HCT116 (cell line): ENCODE data around the gene CD72. TPM values are rescaled to one million over a fixed set of nuclear protein-coding genes. Genes with fewer than 3 reads are reported as not detected.

ENCODE experiments used
- ATAC-seq: fragments of 200-7000 bp; cut with Tn5 transposase; 2 replicates; pipeline ENCODE4 v1.9.1; 2020; ENCODE audit warnings: mild to moderate bottlenecking, moderate library complexity
- BruUV-seq: library from RNA; stranded (reverse); fragments of 400-500 nt; replicated peaks from 2 replicates; lab custom pipeline; 2021; lab: Mats Ljungman, UMichigan
- CTCF ChIA-PET: fragments of 300-600 bp; sonication (Branson Sonifier 250); formaldehyde crosslinking; loops from one replicate; lab custom pipeline; 2021; ENCODE audit warnings: antibody characterized with exemption; lab: Charles Lee
- POLR2A ChIA-PET: fragments of 300-600, 350-600 bp; sonication (Branson Sonifier 250); formaldehyde crosslinking; loops from one replicate; lab custom pipeline; 2021; ENCODE audit warnings: antibody characterized with exemption; lab: Charles Lee
- RAD21 ChIA-PET, 2 experiments: fragments of 300-600 bp; sonication (Branson Sonifier 250); formaldehyde crosslinking; loops; one replicate each; lab custom pipeline; 2023; ENCODE audit warnings: low total read pairs in 2 of 2; ENCODE audit not compliant: uncharacterized antibody in 2 of 2, unreplicated experiment in 2 of 2, low non-redundant PET in 1 of 2; lab: Charles Lee
- DNase-seq: peaks from one replicate; pipeline ENCODE4 v3.0.0-alpha.2; 2010; ENCODE audit warnings: low read depth, low spot score
- H2AFZ ChIP-seq: fragments of 200-600 bp; shearing (Covaris generic), sonication (generic); 2 replicates; pipeline ENCODE4 v1.6.1; 2017; ENCODE audit warnings: low read depth, mixed run types, mixed read lengths, antibody characterized with exemption, low read length; ENCODE audit not compliant: poor library complexity, severe bottlenecking
- H3K27ac ChIP-seq: 2 replicates; pipeline ENCODE4 v1.5.1; 2012; ENCODE audit warnings: low read depth, low read length
- H3K27me3 ChIP-seq: fragments of 200-600 bp; sonication (generic); 2 replicates; pipeline ENCODE4 v1.6.1; 2016; ENCODE audit warnings: mixed run types, low read length, mixed read lengths; ENCODE audit not compliant: insufficient read depth
- H3K36me3 ChIP-seq, 2 experiments: fragments of 200-500 bp in 1 of 2; fragments of 200-600 bp in 1 of 2; sonication (Bioruptor generic) in 1 of 2; sonication (generic) in 1 of 2; 2 replicates each; pipeline versions ENCODE4 v1.5.1 to v1.6.1; 2014 to 2016; ENCODE audit warnings: low read length in 2 of 2, inconsistent platforms in 1 of 2, mixed read lengths in 1 of 2, mixed run types in 1 of 2; ENCODE audit not compliant: insufficient read depth in 2 of 2, control insufficient read depth in 1 of 2
- H3K4me1 ChIP-seq, 2 experiments: fragments of 200-600 bp in 1 of 2; sonication (generic) in 1 of 2; 2 replicates each; pipeline versions ENCODE4 v1.5.1 to v1.6.1; 2012 to 2017; ENCODE audit warnings: low read length in 2 of 2, inconsistent platforms in 1 of 2, mild to moderate bottlenecking in 1 of 2, mixed read lengths in 1 of 2, mixed run types in 1 of 2, moderate library complexity in 1 of 2; ENCODE audit not compliant: insufficient read depth in 2 of 2, control insufficient read depth in 1 of 2
- H3K4me2 ChIP-seq: fragments of 200-600 bp; sonication (generic); 2 replicates; pipeline ENCODE4 v1.6.1; 2017; ENCODE audit warnings: mixed run types, low read length, mixed read lengths
- H3K4me3 ChIP-seq, 2 experiments: fragments of 200-600 bp in 1 of 2; sonication (generic) in 1 of 2; replicated peaks in 1 of 2; 2 replicates each; pipeline ENCODE4 v1.5.1; 2011 to 2016; ENCODE audit warnings: low read length in 2 of 2, control low read depth in 1 of 2, low read depth in 1 of 2, mild to moderate bottlenecking in 1 of 2, mixed read lengths in 1 of 2, mixed run types in 1 of 2
- H3K79me2 ChIP-seq: fragments of 200-600 bp; sonication (generic); 2 replicates; pipeline ENCODE4 v1.6.1; 2017; ENCODE audit warnings: mild to moderate bottlenecking, mixed run types, low read length, moderate library complexity, mixed read lengths; ENCODE audit not compliant: insufficient read depth
- H3K9ac ChIP-seq: fragments of 200-600 bp; sonication (generic); 2 replicates; pipeline ENCODE4 v1.6.1; 2016; ENCODE audit warnings: low read length, mixed read lengths
- H3K9me2 ChIP-seq: fragments of 200-600 bp; sonication (generic), shearing (Covaris generic); 2 replicates; pipeline ENCODE4 v1.6.1; 2017; ENCODE audit warnings: mixed run types, mild to moderate bottlenecking, moderate library complexity; ENCODE audit not compliant: insufficient read depth
- H3K9me3 ChIP-seq, 2 experiments: fragments of 200-500 bp in 1 of 2; fragments of 200-600 bp in 1 of 2; sonication (Bioruptor generic) in 1 of 2; sonication (generic) in 1 of 2; 2 replicates each; pipeline ENCODE4 v1.6.1; 2014 to 2017; ENCODE audit warnings: low read length in 2 of 2, mixed read lengths in 2 of 2, inconsistent platforms in 1 of 2, low read depth in 1 of 2, mild to moderate bottlenecking in 1 of 2, mixed run types in 1 of 2, moderate library complexity in 1 of 2; ENCODE audit not compliant: control insufficient read depth in 1 of 2, insufficient read depth in 1 of 2
- H4K20me1 ChIP-seq: fragments of 200-600 bp; sonication (generic), shearing (Covaris generic); 2 replicates; pipeline ENCODE4 v1.6.1; 2017; ENCODE audit warnings: mixed run types, mild to moderate bottlenecking, moderate library complexity; ENCODE audit not compliant: insufficient read depth
- CEBPB ChIP-seq: IDR thresholded peaks from 2 replicates; pipeline ENCODE4 v1.6.1; 2012; ENCODE audit warnings: low read depth
- EZH2 ChIP-seq: fragments of 200-600 bp; sonication (generic); IDR thresholded peaks from 2 replicates; pipeline ENCODE4 v1.6.1; 2017; ENCODE audit warnings: antibody characterized with exemption, mixed run types
- EZH2phosphoT487 ChIP-seq: fragments of 200-600 bp; IDR thresholded peaks from 2 replicates; pipeline ENCODE4 v1.6.1; 2018; ENCODE audit warnings: antibody characterized with exemption, borderline replicate concordance
- FOSL1 ChIP-seq: IDR thresholded peaks from 2 replicates; pipeline ENCODE4 v1.6.1; 2012; ENCODE audit warnings: low read depth
- JUND ChIP-seq: IDR thresholded peaks from 2 replicates; pipeline ENCODE4 v1.6.1; 2012
- POLR2AphosphoS5 ChIP-seq: IDR thresholded peaks from 2 replicates; pipeline ENCODE4 v1.6.1; 2011; ENCODE audit warnings: mild to moderate bottlenecking, low read depth, low read length, moderate library complexity
- RAD21 ChIP-seq: IDR thresholded peaks from 2 replicates; pipeline ENCODE4 v1.6.1; 2012; ENCODE audit warnings: low read depth, mild to moderate bottlenecking
- SIN3A ChIP-seq: IDR thresholded peaks from 2 replicates; pipeline ENCODE4 v1.6.1; 2012; ENCODE audit warnings: low read depth
- YY1 ChIP-seq: IDR thresholded peaks from 2 replicates; pipeline ENCODE4 v1.6.1; 2011; ENCODE audit warnings: low read length, low read depth, moderate library complexity, mild to moderate bottlenecking; ENCODE audit not compliant: insufficient replicate concordance; ENCODE audit errors: extremely low read depth
- ZNF274 ChIP-seq: fragments of 200-500 bp; sonication (Bioruptor generic); IDR thresholded peaks from 2 replicates; pipeline ENCODE4 v1.6.1; 2014; ENCODE audit warnings: mild to moderate bottlenecking, low read depth, low read length, inconsistent platforms
- intact Hi-C: fragments of 100-400 bp; cut with micrococcal nuclease; formaldehyde crosslinking; loops from 2 replicates; pipeline ENCODE4 v1.10.0; 2022
- total RNA-seq: library from RNA; stranded (reverse); gene quantifications from one replicate; pipeline ENCODE4 v1.2.1, GENCODE V29; 2021; ENCODE audit not compliant: unreplicated experiment
- TF ChIP-seq, protein P1 (sequence below): IDR thresholded peaks from 2 replicates; pipeline ENCODE4 v1.6.1; 2012; ENCODE audit warnings: low read depth
- TF ChIP-seq, protein P2 (sequence below): IDR thresholded peaks from 2 replicates; pipeline ENCODE4 v1.6.1; 2012
- TF ChIP-seq, protein P3 (sequence below), 3 experiments: fragments of 200-600 bp in 1 of 3; sonication (generic) in 1 of 3; IDR thresholded peaks in 2 of 3; conservative IDR thresholded peaks in 1 of 3; 2 replicates each; pipeline ENCODE4 v1.5.1; 2012 to 2017; ENCODE audit warnings: low read depth in 2 of 3, low read length in 2 of 3, antibody characterized with exemption in 1 of 3, borderline replicate concordance in 1 of 3, control low read depth in 1 of 3, mild to moderate bottlenecking in 1 of 3, mixed read lengths in 1 of 3, mixed run types in 1 of 3, moderate library complexity in 1 of 3; ENCODE audit not compliant: insufficient read depth in 1 of 3
- TF ChIP-seq, protein P4 (sequence below): IDR thresholded peaks from 2 replicates; pipeline ENCODE4 v1.6.1; 2012

CD72 gene
- total RNA-seq, 1 experiment from 2014 or later, result 1.6 TPM

DNA sequence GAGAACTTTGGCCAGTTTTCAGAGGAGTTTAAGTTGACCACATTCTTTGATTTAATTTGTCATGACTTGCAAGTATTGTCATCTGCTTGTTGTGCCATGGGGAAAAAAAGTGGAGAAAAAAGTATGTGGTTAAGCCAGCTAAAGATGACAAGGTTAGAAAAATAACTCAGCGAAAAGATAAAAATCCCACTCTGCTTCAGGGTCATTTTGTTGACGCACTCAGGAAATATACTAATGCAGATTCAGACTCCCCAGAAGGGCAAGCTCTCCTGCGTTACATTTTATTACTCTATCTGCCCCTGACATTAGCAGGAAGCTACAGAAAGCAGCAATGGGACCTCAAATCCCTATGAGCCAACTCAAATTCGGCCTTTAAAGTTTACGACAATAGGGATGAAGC is 40.7 kb downstream of the CD72 start:
- POLR2A ChIA-PET, result no interaction called here
- Histone ChIP-seq H3K4me2 (no peak overlapping the region), H3K9me3 (no peaks in the 10 kb centered on the region)

DNA sequence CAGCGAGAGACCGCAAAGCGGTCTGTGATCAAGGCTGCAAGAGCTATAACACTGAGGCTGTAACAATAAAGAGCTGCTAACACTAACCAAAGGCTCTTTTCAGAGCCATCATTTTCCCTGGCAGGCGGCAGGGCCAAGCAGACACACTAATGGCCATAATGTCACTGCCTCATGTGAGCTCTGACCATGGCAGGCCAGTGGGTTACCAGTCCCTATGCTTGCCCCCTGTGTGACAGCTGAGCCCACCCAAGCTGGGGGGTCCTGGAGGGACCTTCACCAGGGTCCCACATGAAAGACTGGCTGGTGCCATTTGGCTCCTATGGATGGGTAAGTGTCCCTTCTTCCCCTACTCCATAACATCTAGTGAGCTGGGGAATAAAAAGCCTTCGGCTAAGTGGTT is 42.7 kb downstream of the CD72 start:
- POLR2A ChIA-PET, result no interaction called here
- Histone ChIP-seq H3K4me1 (peaks cover 4% of the 10 kb centered on the region in 2 experiments; a peak in 1 of 4 replicates), H3K9ac (no peak overlapping the region), H3K4me3 (no peak overlapping the region), H3K79me2 (no peaks in the 10 kb centered on the region), H3K9me3 (no peaks in the 10 kb centered on the region), H3K36me3 (no peaks in the 10 kb centered on the region), H4K20me1 (no peaks in the 10 kb centered on the region), H3K9me2 (no peaks in the 10 kb centered on the region), H3K27ac (no peak overlapping the region), H3K4me2 (no peak overlapping the region), H2AFZ (no peak overlapping the region), H3K27me3 (no peaks in the 10 kb centered on the region)
- intact Hi-C loops, result no loop called here
- RAD21 ChIA-PET, result no interaction called here
- ATAC-seq (no peak), DNase-seq (no peak)
- no TSS peak for BruUV-seq
- CTCF ChIA-PET, result no interaction called here
- no peak for TF ChIP-seq POLR2AphosphoS5
- no peak for TF ChIP-seq JUND
- TF ChIP-seq ZNF274, result no peak
- TF ChIP-seq, protein P1, sequence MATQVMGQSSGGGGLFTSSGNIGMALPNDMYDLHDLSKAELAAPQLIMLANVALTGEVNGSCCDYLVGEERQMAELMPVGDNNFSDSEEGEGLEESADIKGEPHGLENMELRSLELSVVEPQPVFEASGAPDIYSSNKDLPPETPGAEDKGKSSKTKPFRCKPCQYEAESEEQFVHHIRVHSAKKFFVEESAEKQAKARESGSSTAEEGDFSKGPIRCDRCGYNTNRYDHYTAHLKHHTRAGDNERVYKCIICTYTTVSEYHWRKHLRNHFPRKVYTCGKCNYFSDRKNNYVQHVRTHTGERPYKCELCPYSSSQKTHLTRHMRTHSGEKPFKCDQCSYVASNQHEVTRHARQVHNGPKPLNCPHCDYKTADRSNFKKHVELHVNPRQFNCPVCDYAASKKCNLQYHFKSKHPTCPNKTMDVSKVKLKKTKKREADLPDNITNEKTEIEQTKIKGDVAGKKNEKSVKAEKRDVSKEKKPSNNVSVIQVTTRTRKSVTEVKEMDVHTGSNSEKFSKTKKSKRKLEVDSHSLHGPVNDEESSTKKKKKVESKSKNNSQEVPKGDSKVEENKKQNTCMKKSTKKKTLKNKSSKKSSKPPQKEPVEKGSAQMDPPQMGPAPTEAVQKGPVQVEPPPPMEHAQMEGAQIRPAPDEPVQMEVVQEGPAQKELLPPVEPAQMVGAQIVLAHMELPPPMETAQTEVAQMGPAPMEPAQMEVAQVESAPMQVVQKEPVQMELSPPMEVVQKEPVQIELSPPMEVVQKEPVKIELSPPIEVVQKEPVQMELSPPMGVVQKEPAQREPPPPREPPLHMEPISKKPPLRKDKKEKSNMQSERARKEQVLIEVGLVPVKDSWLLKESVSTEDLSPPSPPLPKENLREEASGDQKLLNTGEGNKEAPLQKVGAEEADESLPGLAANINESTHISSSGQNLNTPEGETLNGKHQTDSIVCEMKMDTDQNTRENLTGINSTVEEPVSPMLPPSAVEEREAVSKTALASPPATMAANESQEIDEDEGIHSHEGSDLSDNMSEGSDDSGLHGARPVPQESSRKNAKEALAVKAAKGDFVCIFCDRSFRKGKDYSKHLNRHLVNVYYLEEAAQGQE, result no peak
- TF ChIP-seq SIN3A, result no peak
- TF ChIP-seq EZH2, result no peak
- TF ChIP-seq YY1, result no peak
- TF ChIP-seq RAD21, result no peak
- TF ChIP-seq, protein P2, sequence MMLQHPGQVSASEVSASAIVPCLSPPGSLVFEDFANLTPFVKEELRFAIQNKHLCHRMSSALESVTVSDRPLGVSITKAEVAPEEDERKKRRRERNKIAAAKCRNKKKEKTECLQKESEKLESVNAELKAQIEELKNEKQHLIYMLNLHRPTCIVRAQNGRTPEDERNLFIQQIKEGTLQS, result no peak
- TF ChIP-seq EZH2phosphoT487, result no peak
- no peak for TF ChIP-seq CEBPB

More for the DNA sequence above, 40.7 kb downstream of the CD72 start:
- ChIA-PET RAD21 (no interaction called here), CTCF (no interaction called here)
- Histone ChIP-seq H3K27me3 (no peaks in the 10 kb centered on the region), H2AFZ (no peak overlapping the region), H3K36me3 (no peaks in the 10 kb centered on the region), H3K4me1 (peaks cover 4% of the 10 kb centered on the region in 2 experiments; a peak in 1 of 4 replicates), H4K20me1 (no peaks in the 10 kb centered on the region), H3K79me2 (no peaks in the 10 kb centered on the region), H3K9ac (no peak overlapping the region), H3K9me2 (no peaks in the 10 kb centered on the region), H3K27ac (no peak overlapping the region)
- ATAC-seq, result no peak
- intact Hi-C loops, result no loop called here
- no peak for DNase-seq
- no TSS peak for BruUV-seq
- TF ChIP-seq, protein P3, sequence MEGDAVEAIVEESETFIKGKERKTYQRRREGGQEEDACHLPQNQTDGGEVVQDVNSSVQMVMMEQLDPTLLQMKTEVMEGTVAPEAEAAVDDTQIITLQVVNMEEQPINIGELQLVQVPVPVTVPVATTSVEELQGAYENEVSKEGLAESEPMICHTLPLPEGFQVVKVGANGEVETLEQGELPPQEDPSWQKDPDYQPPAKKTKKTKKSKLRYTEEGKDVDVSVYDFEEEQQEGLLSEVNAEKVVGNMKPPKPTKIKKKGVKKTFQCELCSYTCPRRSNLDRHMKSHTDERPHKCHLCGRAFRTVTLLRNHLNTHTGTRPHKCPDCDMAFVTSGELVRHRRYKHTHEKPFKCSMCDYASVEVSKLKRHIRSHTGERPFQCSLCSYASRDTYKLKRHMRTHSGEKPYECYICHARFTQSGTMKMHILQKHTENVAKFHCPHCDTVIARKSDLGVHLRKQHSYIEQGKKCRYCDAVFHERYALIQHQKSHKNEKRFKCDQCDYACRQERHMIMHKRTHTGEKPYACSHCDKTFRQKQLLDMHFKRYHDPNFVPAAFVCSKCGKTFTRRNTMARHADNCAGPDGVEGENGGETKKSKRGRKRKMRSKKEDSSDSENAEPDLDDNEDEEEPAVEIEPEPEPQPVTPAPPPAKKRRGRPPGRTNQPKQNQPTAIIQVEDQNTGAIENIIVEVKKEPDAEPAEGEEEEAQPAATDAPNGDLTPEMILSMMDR (IDR thresholded peaks at IDR 0.05 in 2 of 3, conservative IDR thresholded peaks at IDR 0.05 in 1 of 3; ENCODE audit: borderline replicate concordance in 1 of 3, insufficient read depth in 1 of 3, low read depth in 2 of 3, low read length in 2 of 3), result no peak
- TF ChIP-seq ZNF274, result no peak
- TF ChIP-seq, protein P4, sequence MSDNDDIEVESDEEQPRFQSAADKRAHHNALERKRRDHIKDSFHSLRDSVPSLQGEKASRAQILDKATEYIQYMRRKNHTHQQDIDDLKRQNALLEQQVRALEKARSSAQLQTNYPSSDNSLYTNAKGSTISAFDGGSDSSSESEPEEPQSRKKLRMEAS, result no peak
- no peak for TF ChIP-seq FOSL1
- no peak for TF ChIP-seq JUND
- TF ChIP-seq, all 23 proteins: peak for 0
- no peak overlapping the region for H3K4me3 ChIP-seq
